Uterus (tissue), 2 donors: ENCODE results near the gene STAT4.

ENCODE experiments used
- CTCF ChIP-seq, 4 experiments: fragments of 200-600 bp in 2 of 4; fragments of 450-650 bp in 2 of 4; sonication (generic) in 2 of 4; IDR thresholded peaks; one replicate each; pipeline ENCODE4 v1.5.1; 2016 to 2019; ENCODE audit warnings: antibody characterized with exemption in 4 of 4, mild to moderate bottlenecking in 2 of 4, moderate library complexity in 1 of 4
- POLR2A ChIP-seq, 2 donors: fragments of 450-650 bp; IDR thresholded peaks; one replicate each; pipeline ENCODE4 v1.6.1; 2016; ENCODE audit warnings: antibody characterized with exemption in 2 of 2, mild to moderate bottlenecking in 1 of 2, moderate library complexity in 1 of 2

DNA sequence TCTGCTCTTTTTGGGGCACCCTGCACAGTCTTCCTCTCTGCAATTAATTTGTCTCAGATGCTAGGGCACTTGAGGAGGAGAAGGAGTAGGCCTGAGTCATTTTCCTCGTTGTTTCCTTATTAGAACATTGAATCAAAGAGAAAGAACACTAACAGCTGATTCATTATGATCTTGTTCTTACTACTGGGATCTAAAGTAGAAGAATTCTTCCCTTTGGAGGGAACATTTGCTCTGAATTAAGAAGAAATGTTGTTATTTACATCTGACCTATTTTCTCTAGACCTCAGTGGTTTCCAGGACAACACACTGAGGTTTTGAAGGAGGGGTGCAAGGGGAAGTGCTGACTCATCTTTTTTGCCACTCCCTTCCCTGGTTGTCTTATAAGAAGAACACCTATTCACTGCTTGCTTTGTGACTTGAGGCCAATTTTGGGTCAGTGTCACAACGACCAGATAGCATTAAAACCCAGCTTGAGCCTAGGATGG, 112.5 kb downstream of the STAT4 start:
- TF ChIP-seq CTCF (IDR thresholded peaks at IDR 0.05) (no peak), POLR2A (IDR thresholded peaks at IDR 0.05) (no peak)
